Retinal pigment epithelial cell (primary cell): ENCODE measurements around the gene SPTBN1.

ENCODE experiments used
- DNase-seq: peaks from one replicate; pipeline ENCODE4 v3.0.0-alpha.2; 2010; ENCODE audit warnings: low read depth
- H3K4me3 ChIP-seq: 2 replicates; pipeline ENCODE4 v1.5.1; 2011; ENCODE audit warnings: mild to moderate bottlenecking, low read length, control low read depth, moderate library complexity
- CTCF ChIP-seq: conservative IDR thresholded peaks from 2 replicates; pipeline ENCODE4 v1.5.1; 2011; ENCODE audit warnings: low read depth, low read length, control low read depth, inconsistent platforms

SPTBN1 gene

GRCh38 chr2:54671010-54671409, 214.9 kb downstream of the SPTBN1 start:
- H3K4me3 ChIP-seq, result no peak overlapping the region
- DNase-seq, result no peak

GRCh38 chr2:54671875-54672589, 215.9 kb downstream of the SPTBN1 start:
- no peak for DNase-seq
- TF ChIP-seq CTCF, result no peak
- H3K4me3 ChIP-seq, result no peak overlapping the region

More at GRCh38 chr2:54671010-54671409, 214.9 kb downstream of the SPTBN1 start:
- no peak for TF ChIP-seq CTCF

- no peak for TF ChIP-seq CTCF
- no peak for DNase-seq
- H3K4me3 ChIP-seq, result no peak overlapping the region
Measured at GRCh38 chr2:54672590-54673456, 216.7 kb downstream of the SPTBN1 start.

GRCh38 chr2:54673501-54673998, 217.4 kb downstream of the SPTBN1 start:
- no peak for DNase-seq
- TF ChIP-seq CTCF, result no peak
- no peak overlapping the region for H3K4me3 ChIP-seq

GRCh38 chr2:54675281-54675680, 219.2 kb downstream of the SPTBN1 start:
- no peak for DNase-seq
- no peak for TF ChIP-seq CTCF
- no peak overlapping the region for H3K4me3 ChIP-seq

- TF ChIP-seq CTCF, result no peak
- H3K4me3 ChIP-seq, result no peak overlapping the region
- no peak for DNase-seq
Measured at GRCh38 chr2:54675738-54676137, 219.6 kb downstream of the SPTBN1 start.

GRCh38 chr2:54676656-54677055, 220.5 kb downstream of the SPTBN1 start:
- TF ChIP-seq CTCF, result no peak
- DNase-seq, result no peak
- no peak overlapping the region for H3K4me3 ChIP-seq
